ENCODE measurements around the gene TCIRG1.

TCIRG1 gene

GRCh38 chr11:67999704-68000103 lies 39.1 kb upstream of the TCIRG1 start:
- no peak for FAIRE-seq

GRCh38 chr11:68002575-68002937 lies 36.3 kb upstream of the TCIRG1 start:
- FAIRE-seq (no peak), DNase-seq (ENCODE audit: insufficient read length, low spot score) (no peak)
- no peak for TF ChIP-seq POLR2A (IDR thresholded peaks at IDR 0.05; ENCODE audit: low read depth, low read length)

More at GRCh38 chr11:67999704-68000103, 39.1 kb upstream of the TCIRG1 start:
- TF ChIP-seq POLR2A (IDR thresholded peaks at IDR 0.05; ENCODE audit: low read depth, low read length), result no peak
- no peak for DNase-seq (ENCODE audit: insufficient read length, low spot score)

- FAIRE-seq, result no peak
These were observed 35.6 kb upstream of the TCIRG1 start for GRCh38 chr11:68002938-68003845.

GRCh38 chr11:68003846-68004550 lies 34.8 kb upstream of the TCIRG1 start, which contains the start of gene UNC93B1:
UNC93B1 (minus strand) TSS chr11:68004097; CDS start chr11:68004043, 54 bp downstream.
- peak; percentile 69 for TF ChIP-seq POLR2A (IDR thresholded peaks at IDR 0.05; ENCODE audit: low read depth, low read length)
- DNase-seq (ENCODE audit: insufficient read length, low spot score), result peak; percentile 87
- no peak for FAIRE-seq

More at GRCh38 chr11:68002938-68003845, 35.6 kb upstream of the TCIRG1 start:
- no peak for TF ChIP-seq POLR2A (IDR thresholded peaks at IDR 0.05; ENCODE audit: low read depth, low read length)
- DNase-seq (ENCODE audit: insufficient read length, low spot score), result no peak

- FAIRE-seq (no peak), DNase-seq (ENCODE audit: insufficient read length, low spot score) (no peak)
- no peak for TF ChIP-seq POLR2A (IDR thresholded peaks at IDR 0.05; ENCODE audit: low read depth, low read length)
These were observed 34.1 kb upstream of the TCIRG1 start for GRCh38 chr11:68004551-68005335.

GRCh38 chr11:68006606-68007166 lies 32.1 kb upstream of the TCIRG1 start:
- no peak for TF ChIP-seq POLR2A (IDR thresholded peaks at IDR 0.05; ENCODE audit: low read depth, low read length)
- FAIRE-seq, result no peak
- DNase-seq (ENCODE audit: insufficient read length, low spot score), result no peak

- DNase-seq (ENCODE audit: insufficient read length, low spot score), result no peak
- no peak for FAIRE-seq
- no peak for TF ChIP-seq POLR2A (IDR thresholded peaks at IDR 0.05; ENCODE audit: low read depth, low read length)
These were observed 31.1 kb upstream of the TCIRG1 start for GRCh38 chr11:68007498-68008380.

GRCh38 chr11:68008381-68009337 lies 30.2 kb upstream of the TCIRG1 start:
- no peak for FAIRE-seq

GRCh38 chr11:68009391-68010089 lies 29.3 kb upstream of the TCIRG1 start:
- FAIRE-seq (no peak), DNase-seq (ENCODE audit: insufficient read length, low spot score) (no peak)
- TF ChIP-seq POLR2A (IDR thresholded peaks at IDR 0.05; ENCODE audit: low read depth, low read length), result no peak

More at GRCh38 chr11:68008381-68009337, 30.2 kb upstream of the TCIRG1 start:
- no peak for TF ChIP-seq POLR2A (IDR thresholded peaks at IDR 0.05; ENCODE audit: low read depth, low read length)
- DNase-seq (ENCODE audit: insufficient read length, low spot score), result no peak

GRCh38 chr11:68010090-68011041 lies 28.5 kb upstream of the TCIRG1 start, which contains the start of gene ALDH3B1:
ALDH3B1 (plus strand) TSS chr11:68010327; CDS start chr11:68015298, 4,971 bp downstream.
- FAIRE-seq, result no peak
- DNase-seq (ENCODE audit: insufficient read length, low spot score), result peak; percentile 89
- peak; percentile 72 for TF ChIP-seq POLR2A (IDR thresholded peaks at IDR 0.05; ENCODE audit: low read depth, low read length)

Measured in H54 (cell line).